ENCODE measurements around the gene OR2L2. TPM values are rescaled to one million over a fixed set of nuclear protein-coding genes. Genes with fewer than 3 reads are reported as not detected.
"Not testable (repeated sequence)": the region's sequence is repeated elsewhere in the genome, so short reads cannot be mapped to it uniquely, and the experiment has no call there.

OR2L2 gene
- 0.05 TPM for total RNA-seq

- ATAC-seq: no peak
These were observed at the start of gene OR2L2 for GRCh38 chr1:248029770-248030169. TSS of gene OR2L2 (plus strand) at chr1:248030070. CDS start at chr1:248038268, 8,198 bp downstream.

DNA sequence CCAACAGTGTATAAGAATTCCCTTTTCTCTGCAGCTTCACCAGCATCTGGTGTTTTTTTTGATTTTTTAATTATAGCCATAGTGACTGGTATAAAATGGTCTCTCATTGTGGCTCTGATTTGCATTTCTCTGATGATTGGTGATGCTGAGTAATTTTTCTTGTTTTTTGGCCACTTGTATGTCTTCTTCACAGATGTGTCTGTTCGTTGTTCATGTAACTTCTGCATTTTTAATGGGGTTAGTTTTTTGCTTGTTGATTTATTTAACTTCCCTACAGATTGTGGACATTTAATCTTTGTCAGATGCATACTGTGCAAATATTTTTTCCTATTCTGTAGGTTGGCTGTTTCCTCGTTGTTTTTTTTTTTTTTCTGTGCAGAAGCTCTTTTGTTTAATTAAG is 36.9 kb upstream of the OR2L2 start:
- ATAC-seq: no peak
- no peak for DNase-seq (ENCODE audit: low spot score)

More at GRCh38 chr1:248029770-248030169, at the start of gene OR2L2:
- DNase-seq (ENCODE audit: low spot score): no peak

- no peak for ATAC-seq
- no peak for DNase-seq (ENCODE audit: low spot score)
These were observed 31.1 kb upstream of the OR2L2 start for GRCh38 chr1:247998811-247999210.

GRCh38 chr1:248000169-248000568 is 29.7 kb upstream of the OR2L2 start:
- ATAC-seq (no peak), DNase-seq (ENCODE audit: low spot score) (no peak)

- ATAC-seq (no peak), DNase-seq (ENCODE audit: low spot score) (no peak)
These were observed 22.1 kb upstream of the OR2L2 start for GRCh38 chr1:248007778-248008177.

DNA sequence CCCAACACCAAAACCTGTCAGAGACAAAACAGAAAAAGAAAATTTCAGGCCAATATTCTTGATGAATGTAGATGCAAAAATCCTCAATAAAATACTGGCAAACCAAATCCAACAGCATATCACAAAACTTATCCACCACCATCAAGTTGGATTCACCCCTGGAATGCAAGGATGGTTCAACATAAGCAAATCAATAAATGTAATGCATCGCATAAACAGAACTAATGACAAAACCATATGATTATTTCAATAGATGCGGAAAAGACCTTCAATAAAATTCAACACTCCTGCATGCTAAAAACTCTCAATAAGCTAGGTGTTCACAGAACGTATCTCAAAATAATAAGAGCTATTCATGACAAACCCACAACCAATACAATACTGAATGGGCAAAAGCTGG is 20.2 kb upstream of the OR2L2 start:
- ATAC-seq (no peak), DNase-seq (ENCODE audit: low spot score) (no peak)

- no peak for ATAC-seq
- DNase-seq (ENCODE audit: low spot score): no peak
These were observed 16.6 kb upstream of the OR2L2 start, which contains the start of gene OR2L5 for GRCh38 chr1:248013229-248013710. TSS of gene OR2L5 (plus strand) at chr1:248013660. CDS start at chr1:248021948, 8,288 bp downstream.

GRCh38 chr1:248015803-248016202 is 14.1 kb upstream of the OR2L2 start:
- ATAC-seq: no peak
- DNase-seq (ENCODE audit: low spot score): no peak

DNA sequence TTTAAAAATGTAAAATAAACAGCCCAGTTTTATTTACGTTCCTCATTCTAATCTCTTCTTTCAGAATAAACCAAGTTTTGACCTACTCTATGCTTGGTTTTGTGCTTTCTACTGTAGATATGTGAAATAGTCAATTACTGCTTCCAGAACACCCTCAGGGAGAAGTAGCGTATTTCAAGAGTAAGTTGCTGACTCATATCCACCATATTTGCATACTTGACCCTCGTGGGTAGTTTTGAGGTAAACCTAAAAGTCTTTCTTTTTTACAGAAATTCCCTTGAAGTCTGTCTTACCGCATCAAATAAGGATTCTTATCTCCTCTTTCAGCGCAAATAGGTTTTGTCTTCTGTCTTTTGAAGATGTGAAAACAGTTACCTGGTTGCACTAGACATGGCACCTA is 15.3 kb downstream of the OR2L2 start:
- ATAC-seq: no peak
- DNase-seq (ENCODE audit: low spot score): no peak

- DNase-seq (ENCODE audit: low spot score): no peak
- no peak for ATAC-seq
These were observed 16.7 kb downstream of the OR2L2 start, which contains the start of gene OR2L3 for GRCh38 chr1:248046536-248046935. TSS of gene OR2L3 (plus strand) at chr1:248046836. CDS start at chr1:248060682, 13,846 bp downstream.

DNA sequence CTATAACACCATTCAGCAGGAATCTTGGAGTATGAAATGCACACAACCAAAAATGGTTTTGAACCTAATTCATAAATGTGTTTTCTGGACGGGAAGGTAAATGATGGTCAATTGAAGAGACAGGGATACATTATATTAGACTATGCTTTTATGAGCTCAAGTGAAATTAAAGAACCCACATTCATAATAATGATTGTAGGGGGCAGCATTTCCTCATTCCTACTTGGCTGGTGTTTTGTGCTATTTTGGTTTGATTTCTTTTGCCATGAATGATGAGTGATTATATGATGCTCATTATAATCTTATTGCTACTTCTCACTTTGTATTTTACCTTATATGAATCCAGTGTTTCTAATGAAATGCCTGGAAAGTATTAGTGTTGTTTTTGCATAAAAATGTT is 17.1 kb downstream of the OR2L2 start:
- DNase-seq (ENCODE audit: low spot score) (no peak), ATAC-seq (no peak)

DNA sequence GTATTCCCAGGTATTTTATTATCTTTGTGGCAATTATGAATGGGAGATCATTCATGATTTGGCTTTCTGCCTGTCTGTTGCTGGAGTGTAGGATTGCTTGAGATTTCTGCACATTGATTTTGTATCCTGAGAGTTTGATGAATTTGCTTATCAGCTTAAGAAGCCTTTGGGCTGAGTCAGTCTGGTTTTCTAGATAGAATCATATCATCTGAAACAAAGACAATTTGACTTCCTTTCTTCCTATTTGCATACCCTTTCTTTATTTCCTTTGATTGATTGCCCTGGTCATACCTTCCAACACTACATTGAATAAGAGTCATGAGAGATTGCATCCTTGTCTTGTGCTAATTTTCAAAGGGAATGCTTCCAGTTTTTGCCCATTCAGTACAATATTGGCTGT is 24.8 kb downstream of the OR2L2 start:
- DNase-seq (ENCODE audit: low spot score) (no peak), ATAC-seq (no peak)

DNA sequence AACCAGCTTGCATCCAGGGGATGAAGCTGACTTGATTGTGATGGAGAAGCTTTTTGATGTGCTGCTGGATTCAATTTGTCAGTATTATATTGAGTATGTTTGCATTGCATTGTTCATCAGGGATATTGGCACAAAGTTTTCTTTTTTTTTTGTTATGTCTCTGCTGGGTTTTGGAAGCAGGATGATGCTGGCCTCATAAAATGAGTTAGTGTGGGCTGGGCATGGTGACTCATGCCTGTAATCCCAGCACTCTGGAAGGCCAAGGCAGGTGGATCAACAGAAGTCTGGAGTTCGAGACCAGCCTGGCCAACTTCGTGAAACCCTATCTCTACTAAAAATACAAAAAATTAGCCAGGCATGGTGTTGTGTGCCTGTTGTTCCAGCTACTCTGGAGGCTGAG is 25.4 kb downstream of the OR2L2 start:
- ATAC-seq (no peak), DNase-seq (ENCODE audit: low spot score) (no peak)

DNA sequence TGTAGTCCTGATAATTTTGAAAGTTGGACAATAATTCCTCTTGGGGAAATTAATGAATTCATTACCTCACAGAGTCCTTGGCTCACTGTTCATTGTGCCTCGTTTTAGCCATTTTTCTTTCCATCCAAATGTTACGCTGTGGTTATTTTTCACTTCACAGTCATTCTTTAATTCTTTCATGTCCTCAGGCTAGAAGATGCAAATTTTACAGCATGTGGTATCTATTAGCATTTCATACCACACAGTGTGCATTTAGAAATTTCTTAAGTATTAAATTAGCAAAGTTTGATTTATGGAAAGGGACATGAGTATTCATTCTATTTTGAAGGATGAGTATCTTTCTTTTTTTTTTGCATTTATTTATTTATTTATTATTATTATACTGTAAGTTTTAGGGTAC is 35.2 kb downstream of the OR2L2 start:
- no peak for ATAC-seq
- DNase-seq (ENCODE audit: low spot score): no peak

DNA sequence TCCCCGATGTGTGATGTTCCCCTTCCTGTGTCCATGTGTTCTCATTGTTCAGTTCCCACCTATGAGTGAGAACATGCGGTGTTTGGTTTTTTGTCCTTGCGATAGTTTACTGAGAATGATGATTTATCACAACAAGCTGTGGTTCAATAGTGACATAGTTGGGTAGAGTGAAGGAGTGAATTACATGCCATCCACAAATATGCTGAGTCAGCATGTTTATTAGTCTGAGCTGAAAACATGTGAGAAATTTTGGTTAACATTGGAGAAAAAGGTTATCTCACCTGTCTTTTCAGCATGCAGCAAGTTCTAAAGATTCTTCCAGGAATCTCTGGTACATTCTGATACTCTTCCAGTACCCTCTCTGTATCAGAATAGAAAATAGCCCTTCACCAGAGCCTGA is 35.7 kb downstream of the OR2L2 start:
- DNase-seq (ENCODE audit: low spot score) (no peak), ATAC-seq (no peak)

DNA sequence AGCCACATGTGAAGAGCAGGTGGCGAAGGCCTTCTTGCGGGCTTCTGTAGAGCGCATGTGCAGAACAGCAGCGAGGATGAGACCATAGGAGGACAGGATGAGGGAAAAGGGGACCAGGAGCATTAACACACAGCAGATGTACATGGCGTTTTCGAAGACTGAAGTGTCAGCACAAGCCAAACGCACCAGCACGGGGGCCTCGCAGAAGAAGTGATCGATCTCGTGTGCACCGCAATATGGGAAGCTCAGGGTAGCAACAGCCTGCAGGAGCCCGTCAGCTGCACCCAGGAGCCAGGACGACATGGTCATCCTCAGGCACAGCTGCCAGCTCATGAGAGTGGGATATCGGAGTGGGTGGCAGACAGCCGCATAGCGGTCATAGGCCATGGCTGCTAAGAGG is 54.0 kb downstream of the OR2L2 start:
- ATAC-seq; DNase-seq (ENCODE audit: low spot score): not testable (repeated sequence)

Other genes with a start within 250 kb of the OR2L2 start
- not detected for gene OR14A16, start 206.0 kb upstream of the OR2L2 start, total RNA-seq
- not detected for gene OR11L1, start 188.2 kb upstream of the OR2L2 start, total RNA-seq
- 0.18 TPM for gene TRIM58, start 172.9 kb upstream of the OR2L2 start, total RNA-seq
- not detected for gene OR2W3, start 134.5 kb upstream of the OR2L2 start, total RNA-seq
- not detected for gene OR2T8, start 109.8 kb upstream of the OR2L2 start, total RNA-seq
- gene OR2AJ1, start 105.2 kb upstream of the OR2L2 start, total RNA-seq: not detected
- not detected for gene OR2L8, start 81.2 kb upstream of the OR2L2 start, total RNA-seq
- not detected for gene OR2AK2, start 64.8 kb upstream of the OR2L2 start, total RNA-seq
- not detected for gene OR2L5, start 16.4 kb upstream of the OR2L2 start, total RNA-seq
- not detected for gene OR2L3, start 16.8 kb downstream of the OR2L2 start, total RNA-seq
- gene OR2L13, start 65.1 kb downstream of the OR2L2 start, total RNA-seq: not detected
- not detected for gene OR2M5, start 115.1 kb downstream of the OR2L2 start, total RNA-seq
- not detected for gene OR2M2, start 144.8 kb downstream of the OR2L2 start, total RNA-seq
- gene OR2M3, start 167.2 kb downstream of the OR2L2 start, total RNA-seq: not detected
- gene OR2M4, start 201.3 kb downstream of the OR2L2 start, total RNA-seq: not detected
- not detected for gene OR2T33, start 247.9 kb downstream of the OR2L2 start, total RNA-seq

All from left lobe of liver (tissue), 2 donors.